Nephron progenitor cell (in vitro differentiated cells): Measurements from ENCODE around the gene PRICKLE2.

Experiments
- DNase-seq: peaks from one replicate; pipeline ENCODE4 v3.0.0; 2021
- H3K27ac Mint-ChIP-seq: 2 replicates; pipeline ENCODE4 v1.8.0; 2021; ENCODE audit warnings: mild to moderate bottlenecking, moderate library complexity, mixed read lengths
- H3K27me3 Mint-ChIP-seq: 2 replicates; pipeline ENCODE4 v1.8.0; 2021; ENCODE audit warnings: mild to moderate bottlenecking, low read depth, mixed read lengths; ENCODE audit not compliant: poor library complexity
- H3K36me3 Mint-ChIP-seq: 2 replicates; pipeline ENCODE4 v1.8.0; 2021; ENCODE audit warnings: low read depth, mixed read lengths
- H3K4me1 Mint-ChIP-seq: 2 replicates; pipeline ENCODE4 v1.8.0; 2021; ENCODE audit warnings: mixed read lengths
- H3K4me3 Mint-ChIP-seq: 2 replicates; pipeline ENCODE4 v1.8.0; 2021; ENCODE audit warnings: mild to moderate bottlenecking, moderate library complexity, mixed read lengths
- H3K9me3 Mint-ChIP-seq: 2 replicates; pipeline ENCODE4 v1.8.0; 2021; ENCODE audit warnings: mild to moderate bottlenecking, moderate library complexity, mixed read lengths
- CTCF ChIP-seq: fragments of 200-600 bp; sonication (generic); IDR thresholded peaks from 2 replicates; pipeline ENCODE4 v1.5.0; 2021; ENCODE audit warnings: antibody characterized with exemption

Gene PRICKLE2

GRCh38 chr3:64109438-64109837, 115.8 kb downstream of the PRICKLE2 start:
- TF ChIP-seq CTCF, result no peak
- peak overlapping the region; percentile 73 for H3K27ac Mint-ChIP-seq
- DNase-seq, result peak; percentile 29
- H3K36me3 Mint-ChIP-seq, result peaks cover 24% of the 10 kb centered on the region
- H3K9me3 Mint-ChIP-seq, result peaks cover 10% of the 10 kb centered on the region
- H3K4me3 Mint-ChIP-seq, result peak overlapping the region; percentile 17
- H3K4me1 Mint-ChIP-seq, result peaks cover 76% of the 10 kb centered on the region
- no peaks in the 10 kb centered on the region for H3K27me3 Mint-ChIP-seq

GRCh38 chr3:64108784-64109317, 116.4 kb downstream of the PRICKLE2 start:
- DNase-seq, result no peak
- Mint-ChIP-seq H3K36me3 (peaks cover 19% of the 10 kb centered on the region), H3K4me3 (no peak overlapping the region), H3K27me3 (no peaks in the 10 kb centered on the region), H3K4me1 (peaks cover 81% of the 10 kb centered on the region), H3K27ac (peak overlapping the region; percentile 73), H3K9me3 (peaks cover 4% of the 10 kb centered on the region)
- no peak for TF ChIP-seq CTCF

GRCh38 chr3:64108231-64108630, 117.0 kb downstream of the PRICKLE2 start:
- peaks cover 81% of the 10 kb centered on the region for H3K4me1 Mint-ChIP-seq
- DNase-seq, result no peak
- H3K9me3 Mint-ChIP-seq, result no peaks in the 10 kb centered on the region
- H3K27me3 Mint-ChIP-seq, result no peaks in the 10 kb centered on the region
- no peak overlapping the region for H3K4me3 Mint-ChIP-seq
- no peak overlapping the region for H3K27ac Mint-ChIP-seq
- peaks cover 14% of the 10 kb centered on the region for H3K36me3 Mint-ChIP-seq
- no peak for TF ChIP-seq CTCF

GRCh38 chr3:64107190-64107589, 118.1 kb downstream of the PRICKLE2 start:
- peak overlapping the region; percentile 37 for H3K27ac Mint-ChIP-seq
- peaks cover 7% of the 10 kb centered on the region for H3K36me3 Mint-ChIP-seq
- no peaks in the 10 kb centered on the region for H3K9me3 Mint-ChIP-seq
- DNase-seq, result no peak
- no peak overlapping the region for H3K4me3 Mint-ChIP-seq
- no peak for TF ChIP-seq CTCF
- no peaks in the 10 kb centered on the region for H3K27me3 Mint-ChIP-seq
- peaks cover 81% of the 10 kb centered on the region for H3K4me1 Mint-ChIP-seq

GRCh38 chr3:64105816-64106215, 119.5 kb downstream of the PRICKLE2 start:
- Mint-ChIP-seq H3K36me3 (peaks cover 6% of the 10 kb centered on the region), H3K27me3 (no peaks in the 10 kb centered on the region), H3K27ac (peak overlapping the region; percentile 35), H3K9me3 (no peaks in the 10 kb centered on the region), H3K4me1 (peaks cover 67% of the 10 kb centered on the region), H3K4me3 (no peak overlapping the region)
- no peak for TF ChIP-seq CTCF
- DNase-seq, result no peak

GRCh38 chr3:64104691-64105111, 120.6 kb downstream of the PRICKLE2 start:
- no peak for TF ChIP-seq CTCF
- H3K27ac Mint-ChIP-seq, result peak overlapping the region; percentile 85
- H3K4me3 Mint-ChIP-seq, result no peak overlapping the region
- peaks cover 1% of the 10 kb centered on the region for H3K36me3 Mint-ChIP-seq
- H3K4me1 Mint-ChIP-seq, result peaks cover 56% of the 10 kb centered on the region
- no peaks in the 10 kb centered on the region for H3K9me3 Mint-ChIP-seq
- no peak for DNase-seq
- H3K27me3 Mint-ChIP-seq, result no peaks in the 10 kb centered on the region
